CD4-positive, alpha-beta T cell treated with Interleukin-17A for 4 hours (primary cell): Measurements from ENCODE around the gene MDM1.

Experiments
- DNase-seq: peaks from one replicate; pipeline ENCODE4 v3.0.0-alpha.2; 2020; ENCODE audit warnings: mixed read lengths

MDM1 gene

DNA sequence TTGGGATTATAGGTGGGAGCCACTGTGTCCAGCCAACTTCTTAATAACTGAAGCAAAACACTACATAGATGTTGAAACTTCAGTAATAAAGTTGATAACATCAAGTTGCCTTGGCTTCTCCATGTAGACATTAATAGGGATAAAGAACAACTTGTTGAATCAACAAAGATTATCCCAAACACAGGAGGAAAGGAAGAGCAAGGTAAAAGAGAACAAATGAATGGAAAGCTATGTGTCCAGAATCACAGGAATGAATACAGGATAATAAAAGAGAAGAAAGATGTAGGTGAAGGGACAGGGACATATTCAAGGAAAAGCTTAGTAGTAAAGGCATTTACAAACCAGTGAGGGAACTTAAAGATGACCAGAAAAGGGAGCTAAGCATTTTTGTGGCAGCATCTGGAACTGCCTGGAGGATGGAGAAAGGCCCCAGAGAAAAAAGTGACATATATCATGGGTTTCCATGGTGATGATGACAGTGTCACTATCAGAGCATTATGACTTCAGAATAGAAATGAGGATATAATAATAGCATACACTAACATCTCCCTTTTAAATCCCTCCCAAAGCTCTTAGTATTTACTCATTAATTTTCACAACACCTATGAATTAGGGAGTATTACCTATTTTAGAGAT, 24.0 kb upstream of the MDM1 start:
- DNase-seq, result no peak

DNA sequence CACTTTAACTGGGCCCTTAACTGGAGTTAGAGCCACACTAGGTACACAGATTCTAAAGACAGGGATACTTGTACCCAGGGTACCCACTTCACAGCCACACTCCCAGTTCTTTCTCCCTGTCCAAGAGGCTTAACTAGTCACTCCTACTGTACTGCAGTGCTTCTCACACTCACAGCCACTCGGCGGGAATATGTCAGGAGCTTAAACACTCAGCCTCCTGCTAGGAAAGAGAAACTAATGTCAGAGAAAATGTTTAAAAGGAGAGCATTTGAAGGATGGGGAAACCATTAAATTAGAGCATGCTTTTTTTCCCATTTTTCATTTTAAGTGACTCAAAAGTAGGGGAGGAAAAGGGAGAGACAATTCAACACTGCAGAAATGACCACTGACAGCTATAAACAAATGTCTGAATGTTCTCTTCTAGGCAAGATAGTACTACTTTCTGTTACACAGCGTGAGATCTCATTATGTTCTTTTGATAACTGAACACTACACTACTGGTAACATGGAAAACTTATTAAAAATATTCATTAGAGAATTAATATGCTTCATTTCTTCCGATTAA, 22.9 kb upstream of the MDM1 start:
- no peak for DNase-seq

DNA sequence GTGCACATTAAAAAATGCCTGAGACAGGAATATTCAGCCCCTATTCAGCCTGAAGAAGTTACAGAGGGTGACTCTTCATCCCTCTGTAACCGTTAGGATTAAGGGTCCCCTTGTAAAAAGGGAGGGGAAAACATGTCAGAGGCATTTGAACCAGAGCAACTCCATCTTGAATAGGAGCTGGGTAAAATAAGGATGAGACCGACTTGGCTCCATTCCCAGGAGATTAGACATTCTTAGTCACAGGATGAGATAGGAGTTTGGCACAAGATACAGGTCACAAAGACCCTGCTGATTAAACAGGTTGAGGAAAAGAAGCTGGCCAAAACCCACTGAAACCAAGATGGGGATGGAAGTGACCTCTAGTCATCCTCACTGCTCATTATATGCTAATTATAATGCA, 19.9 kb upstream of the MDM1 start:
- no peak for DNase-seq

DNA sequence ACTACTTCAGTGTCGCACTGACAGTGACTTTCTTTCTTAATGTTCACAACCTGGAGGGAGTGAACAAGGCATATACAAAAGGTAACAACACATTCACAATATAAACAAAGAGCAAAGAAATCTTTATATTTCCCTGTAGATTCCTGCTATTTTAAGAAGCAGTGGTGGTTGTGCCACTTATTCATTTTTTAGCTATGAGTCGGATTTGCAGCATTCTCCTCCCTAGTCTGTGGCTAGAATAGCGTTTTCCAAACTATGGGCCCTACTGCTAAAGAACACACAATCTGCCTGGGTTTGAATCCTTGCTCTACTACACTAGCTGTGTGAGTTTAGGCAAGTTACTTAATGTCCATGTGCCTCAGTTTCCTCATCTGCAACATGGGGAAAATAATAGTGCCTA, 18.6 kb upstream of the MDM1 start:
- DNase-seq, result no peak

DNA sequence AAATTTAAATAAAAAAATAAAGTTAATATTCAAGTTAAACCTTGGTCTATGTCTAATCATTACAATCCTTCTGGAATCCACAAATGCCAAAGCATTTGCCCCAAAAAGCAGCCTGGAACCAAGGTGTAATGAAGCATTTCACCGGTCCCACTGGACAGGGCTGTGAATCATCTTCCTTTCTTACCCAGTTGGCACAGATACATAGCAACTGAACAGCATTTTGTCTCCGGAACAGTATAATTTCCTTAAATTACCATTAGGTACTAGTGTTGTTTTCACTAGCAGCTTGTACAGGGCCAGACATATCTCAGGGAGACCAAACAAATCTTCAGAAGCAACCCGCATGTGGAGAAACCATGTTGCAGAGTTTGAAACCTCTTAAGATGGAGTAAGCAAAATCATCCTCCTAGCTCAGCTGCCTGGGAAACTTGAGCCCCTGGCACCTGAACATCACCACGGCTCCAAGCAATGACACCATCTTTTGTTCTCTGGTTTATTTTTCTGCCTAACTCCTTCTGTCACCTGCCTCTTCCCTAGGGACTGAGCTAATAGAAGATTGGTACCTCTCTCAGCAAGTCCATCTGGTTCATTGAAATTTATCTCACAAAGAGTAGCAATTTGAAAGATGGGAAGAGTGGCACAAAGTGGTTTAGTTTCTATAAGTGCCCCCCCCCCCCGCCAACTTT, 17.9 kb upstream of the MDM1 start:
- DNase-seq, result no peak

DNA sequence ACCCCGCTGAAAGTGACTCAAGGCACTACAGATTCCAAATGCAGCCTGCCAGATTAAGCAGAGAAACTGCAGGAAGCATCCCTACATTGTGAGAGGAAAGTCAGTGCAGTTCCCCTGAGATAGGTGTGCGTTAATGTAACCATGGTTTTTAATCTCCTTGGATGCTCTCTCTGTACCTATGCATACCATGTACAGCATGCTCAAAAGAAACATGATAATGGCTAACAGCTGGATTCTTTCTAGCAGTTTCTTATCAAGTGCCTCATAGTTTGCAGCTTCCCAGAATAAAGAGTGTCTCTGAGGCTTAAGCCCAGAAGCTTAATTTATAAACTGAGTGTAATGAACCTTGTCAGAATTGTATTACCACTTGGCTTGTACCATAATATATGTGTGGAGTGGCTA, 17.1 kb upstream of the MDM1 start:
- DNase-seq, result no peak

DNA sequence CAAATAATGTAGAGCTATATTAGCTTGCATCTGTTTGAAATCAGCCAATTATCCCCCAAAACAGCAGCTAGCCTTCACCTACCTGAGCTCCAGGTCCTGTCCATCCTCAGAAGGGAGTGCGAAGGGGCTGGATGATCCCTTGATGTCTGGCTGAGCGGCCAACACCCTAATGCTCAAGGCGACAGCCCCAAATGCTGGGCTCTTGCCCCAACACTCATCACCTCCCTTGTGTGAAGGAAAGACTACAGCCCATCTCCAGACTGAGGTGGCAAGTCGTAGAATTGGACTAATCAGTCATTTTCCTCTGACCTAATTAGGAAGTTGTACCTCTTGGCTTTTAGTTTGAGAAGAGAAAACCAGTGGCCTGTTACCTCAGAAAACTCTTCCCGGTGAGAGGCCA, 16.3 kb upstream of the MDM1 start:
- no peak for DNase-seq

DNA sequence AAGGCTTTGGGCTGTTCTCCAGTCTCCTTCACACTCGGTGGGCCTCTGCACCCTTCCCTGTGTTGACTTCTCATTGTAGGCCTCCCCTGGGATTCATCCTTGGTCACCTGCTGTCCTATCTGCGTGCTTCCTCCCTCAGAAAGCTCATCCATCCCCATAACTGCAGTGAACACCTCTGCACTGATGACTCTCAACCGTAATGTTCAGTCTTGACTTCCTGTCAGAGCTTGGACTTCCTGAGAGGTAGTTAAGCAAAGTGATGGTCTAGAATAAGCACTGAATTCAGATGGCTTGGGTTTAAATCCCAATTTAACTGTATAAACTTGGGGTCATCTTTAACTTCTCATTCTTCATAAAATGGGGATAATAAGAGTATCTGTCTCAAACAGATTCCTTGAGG, 13.6 kb upstream of the MDM1 start:
- no peak for DNase-seq

DNA sequence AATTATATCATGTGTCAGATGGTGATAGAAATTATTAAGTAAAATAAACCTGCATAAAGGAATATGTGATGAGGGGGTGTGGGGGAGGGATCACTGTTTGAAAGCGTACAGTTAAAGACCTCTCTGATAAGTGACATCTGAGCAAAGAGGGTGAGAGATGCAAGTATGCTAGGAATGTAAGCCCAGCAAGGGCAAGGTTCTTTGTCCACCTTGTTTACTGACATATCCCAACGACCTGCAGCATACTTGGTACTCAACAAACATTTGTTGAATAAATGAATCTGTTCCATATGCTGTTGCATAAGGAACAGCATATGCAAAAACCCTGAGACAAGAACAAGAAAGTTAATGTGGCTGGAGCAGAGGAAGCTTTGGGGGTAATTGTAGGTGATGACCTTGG, 12.0 kb upstream of the MDM1 start:
- DNase-seq, result no peak

DNA sequence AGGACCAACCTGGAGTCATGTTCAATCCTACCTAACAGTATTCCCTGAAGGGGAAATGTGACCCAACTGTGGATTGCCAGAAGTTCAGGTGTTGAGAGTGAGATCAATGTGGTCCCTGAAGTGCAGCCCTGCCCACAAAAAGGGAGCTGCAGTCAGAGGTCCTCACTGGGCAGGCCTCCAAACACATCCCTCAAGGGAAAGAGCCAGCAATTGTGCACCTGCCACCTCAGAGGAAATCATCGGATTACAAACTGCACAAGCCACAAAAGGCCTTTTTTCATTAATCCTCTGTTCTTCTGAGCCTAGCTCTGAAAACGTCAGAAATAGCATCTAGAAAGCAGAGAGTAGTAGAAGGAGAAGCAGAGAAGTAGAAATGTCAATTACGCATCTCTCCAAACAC, 10.8 kb upstream of the MDM1 start:
- no peak for DNase-seq

DNA sequence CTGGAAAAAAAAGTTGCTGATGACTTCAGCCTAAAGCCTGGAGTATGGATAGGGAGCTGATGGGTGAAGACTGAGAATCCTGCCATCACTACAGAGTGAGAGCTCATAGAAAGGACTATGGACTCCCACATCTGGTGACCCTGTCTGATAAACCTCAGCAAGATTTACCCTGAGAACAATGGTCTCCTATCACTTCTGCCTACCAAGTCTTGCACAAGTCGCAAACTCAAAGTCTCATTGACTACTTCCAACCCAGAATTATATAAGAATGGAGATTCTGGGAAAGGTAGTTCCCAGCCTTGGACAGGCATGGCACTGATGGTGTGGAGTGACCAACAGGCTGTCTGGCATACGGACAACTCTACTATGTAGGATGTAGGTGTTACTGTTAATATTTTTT, 9.7 kb upstream of the MDM1 start:
- no peak for DNase-seq

DNA sequence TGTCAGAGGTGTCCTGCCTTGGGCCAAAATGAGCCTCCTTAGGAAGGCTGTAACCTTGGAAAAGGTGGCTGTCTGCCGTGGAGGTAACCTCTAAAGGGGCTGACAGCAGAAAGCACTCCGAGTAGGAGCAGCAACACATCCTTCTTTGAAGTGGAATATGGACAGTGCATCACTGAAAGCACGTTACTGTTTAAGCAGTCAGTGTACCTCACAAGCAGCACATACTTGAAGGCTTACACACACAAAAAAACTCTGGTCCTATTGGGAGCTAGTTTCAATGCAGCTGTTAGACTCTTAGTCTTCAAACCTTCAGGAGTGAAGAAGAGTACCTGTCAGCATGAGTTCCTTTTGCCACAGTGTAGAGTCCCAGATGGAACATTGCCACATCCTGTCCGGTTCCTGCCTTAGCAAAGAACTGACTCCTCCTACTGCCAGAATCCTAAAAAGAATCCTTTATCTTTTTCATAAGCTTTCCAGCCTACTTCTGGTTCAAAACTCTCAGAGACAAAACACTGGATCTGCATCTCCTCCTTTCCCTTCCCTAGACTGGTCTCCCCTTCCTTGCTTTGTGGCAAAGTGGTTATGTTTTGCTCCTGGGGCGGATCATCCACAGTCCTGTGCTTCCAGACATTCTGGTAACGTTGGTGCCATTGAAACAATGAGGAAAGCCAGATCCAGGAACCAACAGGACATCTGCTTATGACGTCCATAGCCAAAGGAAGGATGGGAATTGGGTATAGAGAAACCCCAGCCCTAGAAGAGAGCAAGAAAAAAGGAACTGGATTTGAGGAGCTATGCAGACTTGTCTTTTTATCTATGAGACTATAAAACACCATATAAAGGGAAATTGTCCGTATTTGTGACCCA, 8.5 kb upstream of the MDM1 start:
- DNase-seq, result no peak

DNA sequence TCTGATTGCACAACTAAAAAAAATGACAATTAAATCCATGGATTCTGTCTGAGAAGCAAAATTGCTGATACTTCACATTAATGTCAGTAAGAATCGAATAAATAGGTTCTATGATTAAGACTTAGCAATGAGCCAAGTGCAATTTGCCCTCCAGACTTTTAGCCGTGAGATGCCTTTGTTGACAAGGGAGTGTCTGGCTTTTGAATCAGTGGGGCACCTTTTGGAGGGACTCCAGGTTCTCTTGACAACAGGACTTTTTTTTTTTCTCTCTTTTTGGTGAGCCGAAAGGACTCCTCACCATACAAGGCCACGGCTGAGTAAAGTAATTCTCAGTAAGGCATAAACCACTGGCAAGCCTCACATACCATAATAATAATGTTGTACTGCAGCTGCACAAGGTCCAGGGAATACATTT, 4.7 kb upstream of the MDM1 start:
- DNase-seq, result no peak

DNA sequence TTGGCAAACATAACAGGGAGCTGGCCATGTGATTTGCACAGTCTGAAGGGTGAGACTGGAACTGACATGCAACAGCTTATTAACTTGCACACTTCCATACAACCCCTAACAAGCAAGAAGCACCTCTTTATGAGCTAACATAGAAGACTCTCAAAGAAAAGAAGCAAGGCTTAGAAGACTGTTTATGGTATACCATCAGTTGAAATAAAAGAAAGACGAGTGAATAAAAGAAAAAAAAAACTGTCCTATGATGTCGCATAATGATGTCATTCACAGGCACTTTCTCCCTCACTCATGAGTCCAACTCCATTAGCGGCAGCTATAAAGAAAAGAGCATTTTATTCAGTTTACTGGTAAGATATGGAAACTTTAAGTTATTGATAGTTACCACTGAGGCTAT, 3.3 kb upstream of the MDM1 start:
- no peak for DNase-seq

DNA sequence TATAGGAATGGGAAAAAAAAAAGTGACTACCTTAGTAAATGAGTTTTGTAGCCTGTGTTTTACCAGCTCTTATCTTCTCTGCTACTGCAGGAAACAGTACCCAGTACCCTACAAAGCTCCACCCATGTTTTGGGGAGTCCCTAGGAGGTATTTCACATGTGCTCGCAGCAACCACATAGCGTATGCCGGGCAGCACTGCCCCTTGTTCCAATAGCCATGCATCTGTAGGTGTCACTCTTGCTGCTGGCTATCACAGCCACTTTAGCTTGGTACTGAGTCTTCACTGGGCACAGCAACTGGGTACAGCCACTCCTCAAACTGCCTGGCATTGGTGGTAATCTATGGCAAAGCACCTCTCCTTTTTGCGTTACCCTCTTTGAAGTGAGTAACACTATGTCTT, 2.0 kb upstream of the MDM1 start:
- peak; percentile 20 for DNase-seq

DNA sequence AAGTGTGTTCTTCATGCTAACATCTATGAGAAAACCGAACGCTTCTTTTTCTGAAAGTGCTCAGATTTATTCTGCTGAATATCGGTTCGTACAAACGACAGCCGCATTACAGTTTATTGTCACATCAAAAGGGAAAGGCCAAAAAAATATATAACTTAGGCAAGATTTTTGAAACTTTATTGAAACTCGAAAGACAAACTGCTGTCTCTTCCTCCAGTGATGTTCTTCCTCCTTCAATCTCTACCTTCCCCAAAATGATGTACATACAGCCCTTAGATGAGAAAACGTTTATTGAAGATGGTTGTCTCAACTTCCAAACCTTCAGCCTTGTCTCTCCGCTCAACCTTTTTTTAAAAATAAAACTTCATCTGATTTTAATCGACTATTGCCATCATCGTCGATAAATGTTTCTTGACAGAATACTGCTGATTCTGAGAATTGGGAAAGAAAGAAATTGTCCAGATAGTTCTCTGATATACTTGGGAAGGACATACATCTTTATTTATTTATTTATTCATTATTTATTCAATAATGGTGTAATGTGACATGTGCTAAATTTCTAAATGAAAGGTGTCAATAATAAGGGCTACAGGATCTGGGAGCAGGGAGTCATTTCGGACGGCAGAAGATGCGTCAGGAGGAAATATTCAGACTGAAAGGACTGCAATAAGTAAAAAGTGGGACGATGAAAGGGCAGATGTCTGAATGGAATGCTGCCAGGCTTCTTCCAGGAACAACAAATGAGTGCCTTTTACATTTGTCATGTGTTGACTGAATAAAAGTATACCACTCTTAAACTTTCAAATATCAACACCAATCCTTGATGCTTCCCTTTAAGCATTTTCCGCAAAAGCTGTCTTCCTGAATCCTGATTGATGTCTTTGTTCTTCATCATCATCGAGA, 817 bp upstream of the MDM1 start:
- DNase-seq, result no peak

DNA sequence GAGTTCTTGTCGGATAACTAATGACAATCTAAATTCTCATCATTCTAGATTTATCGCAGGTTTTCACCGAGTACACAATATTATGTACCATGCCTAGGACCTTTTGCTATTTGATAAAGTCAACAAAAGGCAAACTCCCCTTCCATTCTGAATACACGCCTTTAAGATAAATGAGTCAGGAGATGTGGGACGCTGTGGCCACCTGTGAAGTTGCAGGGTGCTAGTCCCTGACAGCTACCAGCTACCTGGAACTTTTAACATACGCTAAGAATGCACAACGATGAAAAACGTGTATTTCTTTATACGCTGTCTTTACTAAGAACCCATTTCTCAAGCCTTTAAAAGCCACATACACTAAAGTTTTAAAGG, 678 bp downstream of the MDM1 start:
- DNase-seq, result peak; percentile 29

DNA sequence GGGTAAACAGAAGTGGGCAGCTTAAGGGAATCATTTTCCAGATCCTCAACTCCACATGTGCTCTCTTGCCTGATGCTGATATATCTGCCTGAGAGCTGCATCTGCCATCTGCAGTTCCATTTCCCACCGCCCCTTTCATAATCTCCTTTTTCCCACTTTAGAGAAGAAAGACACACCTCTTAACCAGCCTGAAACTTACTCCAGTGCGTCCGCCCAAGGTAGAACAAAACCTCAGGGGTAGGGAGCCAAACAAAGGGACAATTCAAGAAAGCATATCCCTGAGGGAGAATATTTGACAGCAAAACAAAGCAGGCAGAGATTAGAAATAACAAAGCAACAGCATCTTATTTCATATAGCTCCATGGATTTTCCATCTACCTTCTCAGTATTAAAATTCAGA, 4.3 kb downstream of the MDM1 start:
- DNase-seq, result no peak

DNA sequence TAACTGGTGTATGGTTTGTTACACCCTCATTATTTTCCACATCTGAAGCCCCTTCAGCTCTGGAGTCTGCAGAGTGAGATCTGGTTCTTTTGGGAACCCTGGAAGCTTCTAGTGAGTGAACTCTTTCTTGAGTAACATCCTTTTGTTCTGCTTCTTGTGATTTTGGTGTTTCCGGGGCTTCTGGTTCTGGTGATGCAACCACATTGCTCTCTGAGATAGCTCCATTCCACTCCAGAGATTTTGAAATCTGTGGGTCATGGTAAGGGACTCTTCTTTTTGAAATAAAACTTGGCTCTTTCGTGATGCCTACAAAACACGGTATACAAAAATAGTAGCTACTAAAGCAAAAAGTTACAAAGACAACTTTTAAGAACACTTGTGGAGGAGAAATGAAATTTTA, 5.4 kb downstream of the MDM1 start:
- DNase-seq, result no peak

DNA sequence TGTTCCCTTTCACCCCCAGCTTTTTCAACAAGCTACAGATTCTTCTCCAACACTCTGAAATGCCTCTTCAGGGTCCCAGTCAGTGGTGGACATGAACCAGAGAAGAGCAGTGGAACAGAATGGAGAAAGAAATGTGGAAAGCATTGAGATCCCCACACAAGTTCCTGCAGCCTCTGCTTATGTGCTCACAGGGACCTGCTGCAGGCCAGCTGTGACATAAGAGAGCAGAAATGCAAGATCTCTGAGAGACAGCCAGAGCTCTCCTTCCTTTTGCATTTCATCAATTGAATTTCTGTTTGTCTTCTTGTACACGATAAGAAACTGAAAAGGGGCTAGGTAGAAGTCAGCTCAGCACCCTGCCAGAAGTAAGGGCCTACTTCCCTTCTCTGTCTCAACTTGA, 6.2 kb downstream of the MDM1 start:
- DNase-seq, result no peak

DNA sequence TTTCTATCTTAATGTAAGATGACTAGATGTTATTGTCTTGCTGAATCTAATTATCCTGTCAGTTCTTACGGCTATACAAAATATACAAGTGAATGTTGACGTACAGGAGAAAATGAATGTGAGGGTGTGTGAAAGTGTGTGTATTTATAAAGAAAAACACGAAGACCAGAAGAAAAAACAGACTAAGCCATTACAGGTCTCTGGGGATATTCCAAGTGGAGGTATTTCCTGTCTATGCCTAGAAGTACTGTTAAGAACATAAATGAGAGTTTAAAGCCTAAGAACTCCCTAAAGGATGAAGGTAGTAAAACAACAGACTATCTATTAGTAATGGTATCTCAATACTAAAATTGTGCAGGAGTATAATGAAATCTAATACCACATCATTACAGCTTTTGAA, 7.6 kb downstream of the MDM1 start:
- no peak for DNase-seq

DNA sequence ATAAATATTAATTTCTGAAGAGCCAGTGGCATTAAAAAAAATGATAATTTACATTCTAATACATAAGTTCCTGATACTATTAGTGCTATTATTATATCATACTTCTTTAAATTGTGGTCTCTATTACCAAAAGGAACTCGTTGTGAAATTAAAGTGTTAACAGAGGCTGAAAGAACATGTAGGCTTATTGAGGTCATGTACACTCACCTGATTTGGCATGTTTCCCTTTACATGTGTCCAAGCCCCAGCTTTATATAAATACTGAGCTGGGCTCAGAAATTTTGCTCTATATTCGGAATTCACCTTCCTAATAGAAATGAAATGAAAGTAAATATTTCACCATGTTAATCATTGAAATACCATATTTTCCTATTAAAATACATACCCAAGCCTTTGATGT, 11.0 kb downstream of the MDM1 start:
- no peak for DNase-seq
